HG02938 (cell line): ENCODE data around the gene HAPLN2.
"Not testable (repeated sequence)": the region's sequence is repeated elsewhere in the genome, so short reads cannot be mapped to it uniquely, and the experiment has no call there.

Experiments
- ATAC-seq: cut with Tn5 transposase; IDR thresholded peaks from one replicate; pipeline ENCODE4 v1.9.1; 2021; ENCODE audit warnings: mild to moderate bottlenecking, moderate library complexity; ENCODE audit not compliant: unreplicated experiment

Gene HAPLN2

GRCh38 chr1:156591432-156592157 lies 27.6 kb upstream of the HAPLN2 start, which contains the start of gene NAXE:
NAXE (plus strand) TSS chr1:156591776; CDS start chr1:156591805, 29 bp downstream.
- peak; percentile 73 for ATAC-seq

- ATAC-seq: no peak
Observed at GRCh38 chr1:156592158-156592909, 26.9 kb upstream of the HAPLN2 start.

GRCh38 chr1:156592910-156593660 lies 26.1 kb upstream of the HAPLN2 start:
- ATAC-seq: no peak

- ATAC-seq: no peak
Observed at GRCh38 chr1:156593661-156593989, 25.6 kb upstream of the HAPLN2 start.

GRCh38 chr1:156594190-156594589 lies 25.0 kb upstream of the HAPLN2 start:
- no peak for ATAC-seq

GRCh38 chr1:156595016-156595415 lies 24.2 kb upstream of the HAPLN2 start:
- ATAC-seq: no peak

GRCh38 chr1:156596426-156596825 lies 22.8 kb upstream of the HAPLN2 start:
- no peak for ATAC-seq

GRCh38 chr1:156598125-156598524 lies 21.1 kb upstream of the HAPLN2 start:
- ATAC-seq: no peak

- ATAC-seq: no peak
Observed at GRCh38 chr1:156598731-156599432, 20.3 kb upstream of the HAPLN2 start.

- ATAC-seq: no peak
Observed at GRCh38 chr1:156599811-156600210, 19.4 kb upstream of the HAPLN2 start.

- no peak for ATAC-seq
Observed at GRCh38 chr1:156600733-156601121, 18.5 kb upstream of the HAPLN2 start.

GRCh38 chr1:156601122-156601830 lies 17.9 kb upstream of the HAPLN2 start, which contains the start of gene GPATCH4:
GPATCH4 (minus strand) TSS chr1:156601479.
- ATAC-seq: no peak

GRCh38 chr1:156601892-156602291 lies 17.3 kb upstream of the HAPLN2 start:
- ATAC-seq: no peak

- ATAC-seq: no peak
Observed at GRCh38 chr1:156602557-156602993, 16.6 kb upstream of the HAPLN2 start.

GRCh38 chr1:156607344-156607743 lies 11.9 kb upstream of the HAPLN2 start:
- ATAC-seq: not testable (repeated sequence)

- no peak for ATAC-seq
Observed at GRCh38 chr1:156608036-156608674, 11.1 kb upstream of the HAPLN2 start.

- ATAC-seq: no peak
Observed at GRCh38 chr1:156608981-156609380, 10.2 kb upstream of the HAPLN2 start.

GRCh38 chr1:156610072-156610471 lies 9.1 kb upstream of the HAPLN2 start:
- not testable (repeated sequence) for ATAC-seq

- ATAC-seq: no peak
Observed at GRCh38 chr1:156612666-156613065, 6.5 kb upstream of the HAPLN2 start.

- no peak for ATAC-seq
Observed at GRCh38 chr1:156615946-156616345, 3.3 kb upstream of the HAPLN2 start.
